ENCODE results near the gene ASTN2.

Gene ASTN2

DNA sequence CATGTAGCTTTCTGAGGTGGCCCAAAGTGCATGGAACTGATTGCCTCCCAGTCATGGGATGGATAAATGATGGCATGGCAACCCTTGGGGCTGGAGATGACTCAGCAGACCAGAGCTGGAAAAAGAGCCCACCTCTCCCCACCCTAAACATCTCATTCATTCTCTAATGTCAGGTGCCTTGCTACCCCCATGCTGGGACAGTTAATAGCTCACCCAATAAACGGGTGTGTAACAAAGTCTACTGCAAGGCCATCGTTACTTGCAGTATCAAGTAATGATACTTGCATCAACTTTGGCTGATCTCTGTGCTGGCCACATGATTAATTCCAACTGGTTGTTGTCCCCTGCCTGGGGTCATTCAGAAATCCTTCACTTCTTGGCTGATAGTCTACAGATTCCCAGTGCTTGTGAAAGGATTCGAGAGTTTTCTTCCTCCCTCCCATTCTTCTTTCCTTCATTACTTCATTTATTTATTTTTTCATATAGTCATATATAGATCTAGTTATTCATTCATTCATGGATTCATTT, 850.5 kb downstream of the ASTN2 start:
- no peak overlapping the region for H3K27ac ChIP-seq
- H3K4me3 ChIP-seq (IDR thresholded peaks at IDR 0.05; ENCODE audit: insufficient read depth, low read depth, low read length), result no peak overlapping the region
- H2AFZ ChIP-seq (ENCODE audit: low read depth), result no peak overlapping the region
- H4K20me1 ChIP-seq (ENCODE audit: insufficient read depth), result no peaks in the 10 kb centered on the region
- TF ChIP-seq, protein P1, sequence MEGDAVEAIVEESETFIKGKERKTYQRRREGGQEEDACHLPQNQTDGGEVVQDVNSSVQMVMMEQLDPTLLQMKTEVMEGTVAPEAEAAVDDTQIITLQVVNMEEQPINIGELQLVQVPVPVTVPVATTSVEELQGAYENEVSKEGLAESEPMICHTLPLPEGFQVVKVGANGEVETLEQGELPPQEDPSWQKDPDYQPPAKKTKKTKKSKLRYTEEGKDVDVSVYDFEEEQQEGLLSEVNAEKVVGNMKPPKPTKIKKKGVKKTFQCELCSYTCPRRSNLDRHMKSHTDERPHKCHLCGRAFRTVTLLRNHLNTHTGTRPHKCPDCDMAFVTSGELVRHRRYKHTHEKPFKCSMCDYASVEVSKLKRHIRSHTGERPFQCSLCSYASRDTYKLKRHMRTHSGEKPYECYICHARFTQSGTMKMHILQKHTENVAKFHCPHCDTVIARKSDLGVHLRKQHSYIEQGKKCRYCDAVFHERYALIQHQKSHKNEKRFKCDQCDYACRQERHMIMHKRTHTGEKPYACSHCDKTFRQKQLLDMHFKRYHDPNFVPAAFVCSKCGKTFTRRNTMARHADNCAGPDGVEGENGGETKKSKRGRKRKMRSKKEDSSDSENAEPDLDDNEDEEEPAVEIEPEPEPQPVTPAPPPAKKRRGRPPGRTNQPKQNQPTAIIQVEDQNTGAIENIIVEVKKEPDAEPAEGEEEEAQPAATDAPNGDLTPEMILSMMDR (conservative IDR thresholded peaks at IDR 0.05; ENCODE audit: low read depth, low read length), result no peak
- H3K27me3 ChIP-seq (ENCODE audit: insufficient read depth, low read depth), result no peaks in the 10 kb centered on the region
- no peaks in the 10 kb centered on the region for H3K4me1 ChIP-seq (ENCODE audit: low read depth, poor library complexity, severe bottlenecking)
- no peaks in the 10 kb centered on the region for H3K79me2 ChIP-seq (ENCODE audit: insufficient read depth, low read depth)
- H3K4me2 ChIP-seq, result no peak overlapping the region
- no peak overlapping the region for H3K9ac ChIP-seq
- H3K36me3 ChIP-seq (ENCODE audit: insufficient read depth), result no peaks in the 10 kb centered on the region

DNA sequence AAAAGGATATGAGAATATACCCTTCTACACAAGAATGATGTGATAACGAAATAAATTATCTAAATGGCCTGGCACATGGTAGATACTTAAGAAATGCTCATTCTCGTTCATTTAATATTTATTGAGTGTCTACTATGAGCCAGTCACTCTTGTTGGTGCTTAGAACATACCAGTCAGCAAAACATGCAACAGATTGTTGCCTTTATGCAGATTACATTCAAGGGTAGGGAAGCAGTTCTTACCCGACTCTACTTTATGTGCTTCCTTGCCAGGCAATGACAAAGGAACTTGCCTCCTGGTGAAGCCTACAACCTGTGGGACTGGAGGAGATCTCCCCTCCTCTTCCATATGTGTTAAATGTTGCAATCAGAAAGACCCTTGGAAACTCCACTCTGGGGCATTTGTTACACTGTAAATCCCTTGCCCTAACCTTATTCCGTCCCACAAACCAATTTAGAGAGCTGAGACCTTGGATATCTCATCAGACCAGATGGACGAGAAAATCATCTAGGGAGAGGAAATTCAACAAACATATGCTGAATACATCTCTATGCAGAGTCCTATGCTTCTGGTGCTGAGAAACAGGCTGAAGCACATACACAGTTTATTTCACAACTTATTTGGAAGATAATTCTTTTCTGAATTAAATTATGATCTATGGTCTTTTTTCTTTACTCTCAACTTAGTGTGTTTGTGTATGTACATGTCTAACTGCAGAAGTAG, 855.9 kb downstream of the ASTN2 start:
- H3K36me3 ChIP-seq (ENCODE audit: insufficient read depth), result no peaks in the 10 kb centered on the region
- no peaks in the 10 kb centered on the region for H3K27me3 ChIP-seq (ENCODE audit: insufficient read depth, low read depth)
- H4K20me1 ChIP-seq (ENCODE audit: insufficient read depth), result no peaks in the 10 kb centered on the region
- no peak overlapping the region for H3K4me2 ChIP-seq
- H3K27ac ChIP-seq, result no peak overlapping the region
- no peaks in the 10 kb centered on the region for H3K4me1 ChIP-seq (ENCODE audit: low read depth, poor library complexity, severe bottlenecking)
- no peak overlapping the region for H3K4me3 ChIP-seq (IDR thresholded peaks at IDR 0.05; ENCODE audit: insufficient read depth, low read depth, low read length)
- no peaks in the 10 kb centered on the region for H3K79me2 ChIP-seq (ENCODE audit: insufficient read depth, low read depth)
- H2AFZ ChIP-seq (ENCODE audit: low read depth), result no peak overlapping the region
- no peak overlapping the region for H3K9ac ChIP-seq
- TF ChIP-seq, protein P1 (conservative IDR thresholded peaks at IDR 0.05; ENCODE audit: low read depth, low read length), result no peak

DNA sequence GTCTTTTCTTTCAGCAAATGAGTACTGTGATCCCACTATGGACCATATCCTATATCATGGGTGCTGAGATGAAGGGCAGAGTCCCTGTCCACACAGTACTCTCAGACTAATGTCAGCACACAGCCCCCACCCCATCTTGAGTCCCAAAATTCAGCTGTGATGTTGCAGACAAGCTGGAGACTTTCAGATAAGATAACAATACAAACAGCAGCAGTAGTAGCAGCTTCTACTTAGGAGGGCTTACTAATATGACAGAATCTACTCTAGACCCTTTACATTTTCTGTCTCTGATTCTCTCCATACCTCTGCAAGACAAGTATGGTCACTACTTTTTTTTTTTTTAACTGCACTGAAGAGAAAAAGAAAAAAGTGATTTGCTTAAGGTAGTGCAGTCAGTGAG, 856.8 kb downstream of the ASTN2 start:
- H3K4me2 ChIP-seq, result no peak overlapping the region
- H3K9ac ChIP-seq, result no peak overlapping the region
- no peaks in the 10 kb centered on the region for H4K20me1 ChIP-seq (ENCODE audit: insufficient read depth)
- no peak overlapping the region for H2AFZ ChIP-seq (ENCODE audit: low read depth)
- H3K27me3 ChIP-seq (ENCODE audit: insufficient read depth, low read depth), result no peaks in the 10 kb centered on the region
- no peaks in the 10 kb centered on the region for H3K4me1 ChIP-seq (ENCODE audit: low read depth, poor library complexity, severe bottlenecking)
- H3K4me3 ChIP-seq (IDR thresholded peaks at IDR 0.05; ENCODE audit: insufficient read depth, low read depth, low read length), result no peak overlapping the region
- H3K79me2 ChIP-seq (ENCODE audit: insufficient read depth, low read depth), result no peaks in the 10 kb centered on the region
- no peak overlapping the region for H3K27ac ChIP-seq
- H3K36me3 ChIP-seq (ENCODE audit: insufficient read depth), result no peaks in the 10 kb centered on the region
- TF ChIP-seq, protein P1 (conservative IDR thresholded peaks at IDR 0.05; ENCODE audit: low read depth, low read length), result no peak

DNA sequence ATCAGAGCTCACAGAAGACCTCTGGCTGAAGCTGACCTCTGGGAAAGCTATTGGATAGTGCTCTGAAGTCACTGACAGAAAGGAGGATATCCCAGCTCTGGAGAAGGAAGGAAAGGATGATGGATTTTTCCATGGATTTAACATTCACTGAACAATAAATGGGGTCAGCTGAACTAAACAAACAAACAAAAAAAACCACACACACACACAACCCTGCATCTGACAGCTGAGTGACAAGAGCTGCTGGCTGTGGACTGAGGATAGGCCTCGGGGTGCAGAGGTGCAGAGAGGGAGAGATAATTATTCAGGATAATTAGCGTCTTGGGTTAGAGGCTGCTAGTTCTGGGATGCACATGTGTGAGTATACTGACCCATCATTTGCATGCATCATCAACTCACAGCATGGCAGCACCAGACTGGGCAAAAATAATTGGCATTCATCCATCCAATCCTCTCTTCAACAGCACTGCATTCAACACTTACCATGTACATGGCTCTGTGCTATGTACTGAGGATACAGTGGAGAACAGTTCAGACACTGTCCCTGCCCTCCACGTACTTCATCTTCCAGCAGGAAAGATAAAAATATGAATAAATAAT, 859.2 kb downstream of the ASTN2 start:
- H3K9ac ChIP-seq, result no peak overlapping the region
- no peak overlapping the region for H3K4me2 ChIP-seq
- no peak overlapping the region for H3K27ac ChIP-seq
- H3K4me3 ChIP-seq (IDR thresholded peaks at IDR 0.05; ENCODE audit: insufficient read depth, low read depth, low read length), result no peak overlapping the region
- H4K20me1 ChIP-seq (ENCODE audit: insufficient read depth), result no peaks in the 10 kb centered on the region
- H2AFZ ChIP-seq (ENCODE audit: low read depth), result no peak overlapping the region
- no peaks in the 10 kb centered on the region for H3K27me3 ChIP-seq (ENCODE audit: insufficient read depth, low read depth)
- no peaks in the 10 kb centered on the region for H3K4me1 ChIP-seq (ENCODE audit: low read depth, poor library complexity, severe bottlenecking)
- TF ChIP-seq, protein P1 (conservative IDR thresholded peaks at IDR 0.05; ENCODE audit: low read depth, low read length), result no peak
- H3K36me3 ChIP-seq (ENCODE audit: insufficient read depth), result no peaks in the 10 kb centered on the region
- H3K79me2 ChIP-seq (ENCODE audit: insufficient read depth, low read depth), result no peaks in the 10 kb centered on the region
